HepG2 (cell line): ENCODE data around the gene IRF7. TPM values are rescaled to one million over a fixed set of nuclear protein-coding genes. Genes with fewer than 3 reads are reported as not detected.

Experiments
- ATAC-seq: fragments of 200-7000 bp; cut with Tn5 transposase; 3 replicates; pipeline ENCODE4 v1.9.1; 2020; ENCODE audit warnings: mild to moderate bottlenecking, moderate library complexity
- BruUV-seq: library from RNA; stranded (reverse); fragments of 400-500 nt; replicated peaks from 2 replicates; lab custom pipeline; 2021; lab: Mats Ljungman, UMichigan
- CTCF ChIA-PET: fragments of 300-600 bp; formaldehyde crosslinking; extraction: SDS; loops from one replicate; lab custom pipeline; 2021; ENCODE audit warnings: low total read pairs, inconsistent platforms, low intra/inter-chr PET ratio; lab: Yijun Ruan, JAX
- POLR2A ChIA-PET: fragments of 350-600 bp; sonication (Branson Sonifier 250); formaldehyde crosslinking; loops from one replicate; lab custom pipeline; 2020; ENCODE audit warnings: antibody characterized with exemption, inconsistent platforms; lab: Yijun Ruan, JAX
- DNase-seq: peaks from one replicate; pipeline ENCODE4 v3.0.0-alpha.2; 2015; ENCODE audit warnings: low spot score
- FAIRE-seq: peaks from 3 replicates; lab custom pipeline; 2011; peaks lifted over from hg19 to GRCh38; lab: Jason Lieb, UNC
- H2AFZ ChIP-seq: one replicate; pipeline ENCODE4 v1.6.1; 2011; ENCODE audit warnings: low read length, inconsistent platforms
- H3K27ac ChIP-seq: fragments of 300-600 bp; 3 replicates; pipeline ENCODE4 v1.8.0; 2011; ENCODE audit warnings: mixed run types, mild to moderate bottlenecking, mixed read lengths, low read length, inconsistent platforms; ENCODE audit not compliant: insufficient read depth; ENCODE audit errors: extremely low read length
- H3K27me3 ChIP-seq, 2 experiments: fragments of 200-600 bp in 1 of 2; 2 replicates in 1 of 2; 3 replicates in 1 of 2; pipeline versions ENCODE4 v1.6.0 to v1.8.0; 2011; ENCODE audit warnings: low read length in 2 of 2, mild to moderate bottlenecking in 2 of 2, moderate library complexity in 2 of 2, inconsistent platforms in 1 of 2; ENCODE audit not compliant: insufficient read depth in 2 of 2, control insufficient read depth in 1 of 2
- H3K36me3 ChIP-seq, 2 experiments: fragments of 200-600 bp in 1 of 2; replicated peaks in 1 of 2; 2 replicates in 1 of 2; 3 replicates in 1 of 2; pipeline versions ENCODE4 v1.5.1 to v1.8.0; 2011; ENCODE audit warnings: low read length in 2 of 2, inconsistent platforms in 1 of 2; ENCODE audit not compliant: insufficient read depth in 2 of 2, control insufficient read depth in 1 of 2
- H3K4me1 ChIP-seq: 2 replicates; pipeline ENCODE4 v1.5.1; 2012; ENCODE audit warnings: low read length, inconsistent platforms; ENCODE audit not compliant: insufficient read depth
- H3K4me2 ChIP-seq: 2 replicates; pipeline ENCODE4 v1.6.0; 2011; ENCODE audit warnings: low read depth, low read length, inconsistent platforms
- H3K4me3 ChIP-seq, 3 experiments: fragments of 200-600 bp in 1 of 3; sonication (generic), shearing (Covaris generic) in 1 of 3; replicated peaks in 1 of 3; 2 replicates each; pipeline ENCODE4 v1.5.1; 2011 to 2016; ENCODE audit warnings: low read length in 3 of 3, inconsistent platforms in 2 of 3, low read depth in 2 of 3, mild to moderate bottlenecking in 2 of 3, control low read depth in 1 of 3, mixed read lengths in 1 of 3; ENCODE audit not compliant: insufficient read depth in 1 of 3
- H3K79me2 ChIP-seq: one replicate; pipeline ENCODE4 v1.6.1; 2011; ENCODE audit warnings: low read length, inconsistent platforms; ENCODE audit not compliant: insufficient read depth
- H3K9ac ChIP-seq: 2 replicates; pipeline ENCODE4 v1.6.0; 2011; ENCODE audit warnings: mild to moderate bottlenecking, low read depth, low read length, inconsistent platforms; ENCODE audit not compliant: insufficient read depth
- H3K9me3 ChIP-seq: 2 replicates; pipeline ENCODE4 v1.5.1; 2012; ENCODE audit warnings: mild to moderate bottlenecking, low read length
- H4K20me1 ChIP-seq: 2 replicates; pipeline ENCODE4 v1.6.0; 2011; ENCODE audit warnings: inconsistent platforms, mild to moderate bottlenecking, low read length, moderate library complexity; ENCODE audit not compliant: insufficient read depth
- EP300 ChIP-seq, 3 experiments: sonication (generic) in 1 of 3; formaldehyde crosslinking in 1 of 3; IDR thresholded peaks; 2 replicates each; pipeline versions ENCODE4 v1.5.1 to v1.6.1; 2011 to 2020; ENCODE audit warnings: low read depth in 2 of 3, low read length in 2 of 3, borderline replicate concordance in 1 of 3, improper control_type of control experiment in 1 of 3, mild to moderate bottlenecking in 1 of 3, missing genetic modification reagents in 1 of 3, moderate library complexity in 1 of 3
- ETV5 ChIP-seq: IDR thresholded peaks from 2 replicates; pipeline ENCODE4 v1.6.1; 2018; ENCODE audit warnings: missing biosample characterization, missing genetic modification reagents, inconsistent platforms, borderline replicate concordance
- ETV6 ChIP-seq: sonication (generic); formaldehyde crosslinking; conservative IDR thresholded peaks from 2 replicates; pipeline ENCODE4 v1.4.0; 2020; ENCODE audit warnings: missing genetic modification reagents
- KAT8 ChIP-seq: IDR thresholded peaks from 2 replicates; pipeline ENCODE4 v1.6.1; 2016; ENCODE audit warnings: missing genetic modification reagents, missing compliant biosample characterization
- MXD1 ChIP-seq: sonication (generic); formaldehyde crosslinking; IDR thresholded peaks from 2 replicates; pipeline ENCODE4 v1.4.0; 2020; ENCODE audit warnings: mild to moderate bottlenecking, missing genetic modification reagents
- SMC3 ChIP-seq: IDR thresholded peaks from 2 replicates; pipeline ENCODE4 v1.6.1; 2011; ENCODE audit warnings: low read length, improper control_type of control experiment
- TRIM24 ChIP-seq: sonication (generic); formaldehyde crosslinking; IDR thresholded peaks from 2 replicates; pipeline ENCODE4 v1.8.0; 2022; ENCODE audit warnings: mild to moderate bottlenecking, missing genetic modification reagents
- ZNF207 ChIP-seq: fragments of 450-650 bp; IDR thresholded peaks from 2 replicates; pipeline ENCODE4 v1.6.1; 2016; ENCODE audit warnings: antibody characterized with exemption, borderline replicate concordance
- ZNF235 ChIP-seq: sonication (generic); formaldehyde crosslinking; IDR thresholded peaks from 2 replicates; pipeline ENCODE4 v1.8.1; 2023; ENCODE audit warnings: mild to moderate bottlenecking, missing genetic modification reagents, borderline replicate concordance
- ZNF800 ChIP-seq: sonication (generic); formaldehyde crosslinking; IDR thresholded peaks from 2 replicates; pipeline ENCODE4 v1.4.0; 2020; ENCODE audit warnings: missing genetic modification reagents
- ZNF850 ChIP-seq: sonication (generic); formaldehyde crosslinking; conservative IDR thresholded peaks from 2 replicates; pipeline ENCODE4 v1.9.0; 2021; ENCODE audit warnings: mild to moderate bottlenecking, missing genetic modification reagents
- WGBS: methylation state at CpG from one replicate; pipeline ENCODE4 v1.1.6; 2017; ENCODE audit warnings: low lambda C conversion rate; 5-methylcytosine and 5-hydroxymethylcytosine counted together
- in situ Hi-C: cut with HindIII; loops from 2 replicates; pipeline ENCODE4 v1.10.0; 2017; ENCODE audit warnings: low pct_unique_long_range_greater_than_20kb; ENCODE audit not compliant: extremely low pct_ligation_motif_present
- intact Hi-C: fragments of 100-400 bp; cut with micrococcal nuclease; formaldehyde crosslinking; loops from one replicate; pipeline ENCODE4 v1.10.0; 2022; ENCODE audit not compliant: unreplicated experiment
- polyA plus RNA-seq, 8 experiments: library from polyadenylated mRNA; depleted of rRNA in 3 of 8; stranded (reverse) in 7 of 8; unstranded in 1 of 8; fragments of >200 nt; fragmentation: Illumina TruSeq in 4 of 8; extraction: Trizol in 4 of 8; gene quantifications; 2 replicates each; pipeline versions ENCODE4 v1.2.1 to v1.2.3, GENCODE V29; 2011 to 2016; ENCODE audit warnings: low read depth in 4 of 8, missing spikeins in 1 of 8, mixed read lengths in 1 of 8; ENCODE audit not compliant: insufficient read depth in 1 of 8
- total RNA-seq, 5 experiments: library from RNA; depleted of rRNA; stranded (reverse); fragments of >200 nt; fragmentation: Illumina TruSeq; extraction: Trizol; gene quantifications; 2 replicates each; pipeline ENCODE4 v1.2.3, GENCODE V29; 2016; ENCODE audit warnings: low read depth in 1 of 5

IRF7 gene
- total and polyA plus RNA-seq, 2 of the 13 experiments (the other 11 are each of a cell fraction or from before 2014, with no cell fraction given): not detected

GRCh38 chr11:665062-665703 is 49.4 kb upstream of the IRF7 start:
- no peak overlapping the region for H3K4me2 ChIP-seq
- no peak overlapping the region for H3K4me3 ChIP-seq
- TF ChIP-seq KAT8 (CRISPR knock-in tag) (no peak), ZNF800 (CRISPR knock-in tag) (no peak), ETV6 (no peak), ZNF235 (CRISPR knock-in tag) (no peak), MXD1 (CRISPR knock-in tag) (no peak), EP300 (IDR thresholded peaks at IDR 0.05; ENCODE audit: low read depth in 2 of 2, low read length in 2 of 2) (no peak), EP300 (CRISPR knock-in tag; IDR thresholded peaks at IDR 0.05; ENCODE audit: borderline replicate concordance) (no peak), ZNF207 (no peak), ZNF850 (no peak), ETV5 (CRISPR knock-in tag) (no peak), SMC3 (no peak), TRIM24 (CRISPR knock-in tag) (no peak)
- no TSS peak for BruUV-seq
- no peaks in the 10 kb centered on the region for H3K79me2 ChIP-seq
- no peak overlapping the region for H2AFZ ChIP-seq
- CTCF ChIA-PET: no interaction called here
- 0 out of 2 replicates have a peak, but pooled peaks cover 4% of the 10 kb centered on the region for H4K20me1 ChIP-seq
- 86% methylated on average over 10 of the region's 15 CpGs for WGBS
- H3K27me3 ChIP-seq: no peaks in the 10 kb centered on the region
- FAIRE-seq: no peak
- H3K9ac ChIP-seq: no peak overlapping the region
- no peak overlapping the region for H3K27ac ChIP-seq
- intact Hi-C loops (no loop called here), in situ Hi-C loops (no loop called here)
- no peak for ATAC-seq
- H3K9me3 ChIP-seq: no peaks in the 10 kb centered on the region
- H3K36me3 ChIP-seq: peaks cover 13 to 46% of the 10 kb centered on the region in 2 experiments; a peak in 4 of 5 replicates
- POLR2A ChIA-PET: no interaction called here
- no peaks in the 10 kb centered on the region for H3K4me1 ChIP-seq
- DNase-seq: no peak
